Tibial nerve (tissue), 4 donors: ENCODE data around the gene TRIP12. TPM values are rescaled to one million over a fixed set of nuclear protein-coding genes. Genes with fewer than 3 reads are reported as not detected.

Experiments
- DNase-seq, 2 donors: peaks; one replicate each; pipeline ENCODE4 v3.0.0-alpha.2; 2019; ENCODE audit warnings: low spot score in 2 of 2
- H3K27ac ChIP-seq, 4 donors: fragments of 200-600 bp; sonication (generic) in 3 of 4; one replicate each; pipeline ENCODE4 v1.5.1; 2017 to 2019; ENCODE audit warnings: mild to moderate bottlenecking in 1 of 4
- H3K27me3 ChIP-seq, 2 donors: fragments of 200-600 bp; sonication (generic) in 1 of 2; one replicate each; pipeline versions ENCODE4 v1.5.1 to v1.6.0; 2017 to 2019
- H3K36me3 ChIP-seq, 3 donors: fragments of 200-600 bp; sonication (generic); one replicate each; pipeline ENCODE4 v1.5.1; 2018 to 2019
- H3K4me1 ChIP-seq, 4 donors: fragments of 200-600 bp; sonication (generic) in 3 of 4; one replicate each; pipeline ENCODE4 v1.5.1; 2017 to 2019
- H3K4me3 ChIP-seq, 4 donors: fragments of 200-600 bp; sonication (generic) in 3 of 4; one replicate each; pipeline ENCODE4 v1.5.1; 2017 to 2019; ENCODE audit warnings: mild to moderate bottlenecking in 1 of 4, moderate library complexity in 1 of 4
- H3K9me3 ChIP-seq, 4 donors: fragments of 200-600 bp; sonication (generic) in 3 of 4; one replicate each; pipeline ENCODE4 v1.5.1; 2017 to 2019
- EP300 ChIP-seq, 2 donors: sonication (generic); formaldehyde crosslinking; IDR thresholded peaks; one replicate each; pipeline ENCODE4 v1.6.1; 2017; ENCODE audit warnings: antibody characterized with exemption in 2 of 2, mild to moderate bottlenecking in 1 of 2
- POLR2A ChIP-seq, 2 donors: fragments of 450-650 bp; IDR thresholded peaks; one replicate each; pipeline ENCODE4 v1.6.1; 2017; ENCODE audit warnings: antibody characterized with exemption in 2 of 2, mild to moderate bottlenecking in 2 of 2, moderate library complexity in 2 of 2
- WGBS, 2 donors: methylation state at CpG; one replicate each; pipeline ENCODE4 v1.1.5; 2018; 5-methylcytosine and 5-hydroxymethylcytosine counted together
- total RNA-seq, 4 donors: library from RNA; depleted of rRNA; stranded (reverse); fragments of >200 nt; gene quantifications; one replicate each; pipeline ENCODE4 v1.1.0, GENCODE V29; 2016
- TF ChIP-seq, protein P1 (sequence below), 5 experiments: fragments of 200-600 bp in 3 of 5; fragments of 450-650 bp in 2 of 5; sonication (generic) in 3 of 5; IDR thresholded peaks; one replicate each; pipeline ENCODE4 v1.5.1; 2016 to 2019; ENCODE audit warnings: antibody characterized with exemption in 5 of 5, mild to moderate bottlenecking in 3 of 5, moderate library complexity in 2 of 5

Gene TRIP12
- total RNA-seq, 4 donors from 2014 or later: 190 to 210 (median 202) TPM

DNA sequence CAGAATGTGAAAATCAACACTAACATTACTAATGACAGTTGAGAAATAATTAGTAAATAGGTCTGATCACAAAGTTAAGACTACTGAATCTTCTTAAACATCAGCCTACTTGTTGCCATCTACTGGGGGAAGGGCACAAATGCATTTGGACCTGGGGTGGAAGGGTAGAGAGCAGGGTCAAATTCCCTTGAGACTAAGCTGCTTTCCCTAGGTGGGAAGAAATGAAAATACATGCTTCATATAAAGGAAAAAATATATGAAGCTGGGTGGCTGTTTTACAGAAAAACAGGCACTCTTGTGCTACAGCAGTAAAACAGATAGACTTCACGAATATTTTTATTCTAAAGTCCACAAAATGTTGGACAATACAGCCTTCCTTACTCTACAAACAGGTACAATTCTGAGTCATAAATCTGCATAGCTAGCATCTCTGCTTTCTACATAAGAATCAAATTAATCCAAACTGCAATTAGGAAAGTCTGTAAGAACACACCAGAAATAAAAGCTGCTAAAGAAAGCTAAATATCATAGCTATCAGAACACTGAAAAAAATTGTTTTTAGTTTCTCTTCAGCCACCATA, 10.9 kb downstream of the TRIP12 start:
- DNase-seq: no peak
- TF ChIP-seq EP300 (IDR thresholded peaks at IDR 0.05) (no peak), POLR2A (IDR thresholded peaks at IDR 0.05) (no peak)
- TF ChIP-seq, protein P1, sequence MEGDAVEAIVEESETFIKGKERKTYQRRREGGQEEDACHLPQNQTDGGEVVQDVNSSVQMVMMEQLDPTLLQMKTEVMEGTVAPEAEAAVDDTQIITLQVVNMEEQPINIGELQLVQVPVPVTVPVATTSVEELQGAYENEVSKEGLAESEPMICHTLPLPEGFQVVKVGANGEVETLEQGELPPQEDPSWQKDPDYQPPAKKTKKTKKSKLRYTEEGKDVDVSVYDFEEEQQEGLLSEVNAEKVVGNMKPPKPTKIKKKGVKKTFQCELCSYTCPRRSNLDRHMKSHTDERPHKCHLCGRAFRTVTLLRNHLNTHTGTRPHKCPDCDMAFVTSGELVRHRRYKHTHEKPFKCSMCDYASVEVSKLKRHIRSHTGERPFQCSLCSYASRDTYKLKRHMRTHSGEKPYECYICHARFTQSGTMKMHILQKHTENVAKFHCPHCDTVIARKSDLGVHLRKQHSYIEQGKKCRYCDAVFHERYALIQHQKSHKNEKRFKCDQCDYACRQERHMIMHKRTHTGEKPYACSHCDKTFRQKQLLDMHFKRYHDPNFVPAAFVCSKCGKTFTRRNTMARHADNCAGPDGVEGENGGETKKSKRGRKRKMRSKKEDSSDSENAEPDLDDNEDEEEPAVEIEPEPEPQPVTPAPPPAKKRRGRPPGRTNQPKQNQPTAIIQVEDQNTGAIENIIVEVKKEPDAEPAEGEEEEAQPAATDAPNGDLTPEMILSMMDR (IDR thresholded peaks at IDR 0.05): peak in 2 of 5 experiments; percentile 18 to 21
- H3K4me3 ChIP-seq: no peak overlapping the region
- no peaks in the 10 kb centered on the region for H3K9me3 ChIP-seq
- H3K27ac ChIP-seq: no peak overlapping the region
- 60 to 67% methylated on average over 1 of the region's 1 CpG for WGBS, 2 donors
- peaks cover 0 to 64% (median 21%) of the 10 kb centered on the region in 4 donors for H3K4me1 ChIP-seq
- H3K36me3 ChIP-seq: peaks cover 0 to 16% (median 0%) of the 10 kb centered on the region in 3 donors
- no peaks in the 10 kb centered on the region for H3K27me3 ChIP-seq

DNA sequence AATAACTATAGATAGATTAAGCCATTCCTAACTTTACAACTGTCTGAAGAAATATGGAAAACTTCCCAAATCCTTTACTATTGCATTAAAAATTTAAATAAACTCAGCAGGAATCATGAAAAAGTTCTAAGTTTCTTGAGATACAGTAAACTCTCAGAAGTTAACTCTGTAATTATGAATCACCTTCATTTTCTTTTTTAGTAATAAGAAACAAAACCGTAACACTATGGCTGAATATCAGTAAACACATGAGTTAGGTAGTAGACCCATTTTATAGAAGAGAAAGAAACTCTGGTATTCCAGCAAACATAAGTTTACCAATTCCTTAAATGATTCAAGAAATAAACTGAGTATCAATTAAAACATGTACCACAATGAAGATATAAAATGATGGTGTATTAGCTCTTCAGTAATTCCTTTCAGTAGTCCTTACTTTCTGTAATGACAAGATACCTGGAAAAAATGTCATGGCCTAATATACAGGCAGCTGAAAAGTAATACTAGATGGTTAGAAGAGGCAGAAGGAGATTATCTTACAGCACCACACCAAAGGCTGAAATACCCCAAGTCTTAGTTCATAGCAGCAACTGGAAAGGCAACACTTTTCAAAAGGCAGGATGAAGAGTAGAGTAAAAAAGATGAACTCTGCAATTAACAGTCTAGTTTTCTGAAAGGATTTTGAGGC, 11.5 kb downstream of the TRIP12 start:
- 85 to 90% methylated on average over 1 of the region's 1 CpG for WGBS, 2 donors
- Histone ChIP-seq H3K36me3 (peaks cover 0 to 16% (median 0%) of the 10 kb centered on the region in 3 donors), H3K27me3 (no peaks in the 10 kb centered on the region), H3K4me3 (no peak overlapping the region), H3K4me1 (peaks cover 0 to 61% (median 21%) of the 10 kb centered on the region in 4 donors), H3K27ac (no peak overlapping the region), H3K9me3 (no peaks in the 10 kb centered on the region)
- DNase-seq: no peak
- TF ChIP-seq POLR2A (IDR thresholded peaks at IDR 0.05) (no peak), EP300 (IDR thresholded peaks at IDR 0.05) (no peak)
- TF ChIP-seq, protein P1 (IDR thresholded peaks at IDR 0.05): no peak

DNA sequence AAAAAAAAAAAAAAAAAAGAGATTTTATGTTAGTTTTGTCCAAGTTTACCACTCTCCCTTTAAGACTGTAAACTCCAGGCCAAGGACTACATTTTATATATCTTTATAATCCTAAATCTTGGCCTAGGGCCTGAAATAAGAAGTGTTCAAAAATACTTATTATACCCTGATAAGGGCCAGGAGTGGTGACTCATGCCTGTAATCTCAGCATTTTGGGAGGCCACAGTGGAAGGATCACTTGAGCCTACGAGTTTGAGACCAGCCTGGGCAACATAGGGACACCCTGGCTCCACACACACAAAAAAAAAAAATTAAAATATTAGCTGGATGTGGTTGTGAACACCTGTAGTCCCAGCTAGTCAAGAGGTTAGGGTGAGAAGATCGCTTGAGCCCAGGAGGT, 12.7 kb downstream of the TRIP12 start:
- no peak for TF ChIP-seq EP300 (IDR thresholded peaks at IDR 0.05)
- TF ChIP-seq POLR2A (IDR thresholded peaks at IDR 0.05): no peak
- TF ChIP-seq, protein P1 (IDR thresholded peaks at IDR 0.05): no peak
- H3K4me1 ChIP-seq: peaks cover 0 to 56% (median 17%) of the 10 kb centered on the region in 4 donors
- no peak overlapping the region for H3K27ac ChIP-seq

DNA sequence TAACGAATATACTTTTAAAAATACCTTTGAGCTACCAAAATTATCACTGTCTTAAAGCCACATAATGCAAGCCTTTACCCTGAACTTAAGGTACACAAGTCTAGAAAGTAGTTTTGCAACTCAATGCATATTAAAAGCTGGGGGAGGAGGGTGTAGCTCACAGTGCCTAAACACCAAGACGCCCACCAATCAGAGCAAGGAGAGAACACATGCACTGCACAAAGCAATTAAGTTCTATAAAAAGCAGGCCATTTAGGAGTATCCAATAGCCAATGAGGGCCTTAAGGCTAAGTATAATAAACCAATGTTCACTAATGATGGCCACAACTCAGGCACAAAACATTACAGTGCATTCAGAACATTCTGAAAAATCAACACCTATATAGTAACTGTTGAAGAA, 16.2 kb downstream of the TRIP12 start:
- Histone ChIP-seq H3K36me3 (peaks cover 0 to 32% (median 6%) of the 10 kb centered on the region in 3 donors), H3K9me3 (no peaks in the 10 kb centered on the region), H3K27ac (no peak overlapping the region), H3K27me3 (no peaks in the 10 kb centered on the region), H3K4me1 (peaks cover 0 to 38% (median 7%) of the 10 kb centered on the region in 4 donors), H3K4me3 (no peak overlapping the region)
- no peak for DNase-seq
- TF ChIP-seq POLR2A (IDR thresholded peaks at IDR 0.05) (no peak), EP300 (IDR thresholded peaks at IDR 0.05) (no peak)
- TF ChIP-seq, protein P1 (IDR thresholded peaks at IDR 0.05): no peak
- 67 to 73% methylated on average over 2 of the region's 2 CpGs for WGBS, 2 donors

More for the DNA sequence above, 12.7 kb downstream of the TRIP12 start:
- WGBS, 2 donors: 82 to 88% methylated on average over 2 of the region's 2 CpGs
- peaks cover 0 to 16% (median 0%) of the 10 kb centered on the region in 3 donors for H3K36me3 ChIP-seq
- H3K27me3 ChIP-seq: no peaks in the 10 kb centered on the region
- no peaks in the 10 kb centered on the region for H3K9me3 ChIP-seq
- DNase-seq: no peak
- H3K4me3 ChIP-seq: no peak overlapping the region

DNA sequence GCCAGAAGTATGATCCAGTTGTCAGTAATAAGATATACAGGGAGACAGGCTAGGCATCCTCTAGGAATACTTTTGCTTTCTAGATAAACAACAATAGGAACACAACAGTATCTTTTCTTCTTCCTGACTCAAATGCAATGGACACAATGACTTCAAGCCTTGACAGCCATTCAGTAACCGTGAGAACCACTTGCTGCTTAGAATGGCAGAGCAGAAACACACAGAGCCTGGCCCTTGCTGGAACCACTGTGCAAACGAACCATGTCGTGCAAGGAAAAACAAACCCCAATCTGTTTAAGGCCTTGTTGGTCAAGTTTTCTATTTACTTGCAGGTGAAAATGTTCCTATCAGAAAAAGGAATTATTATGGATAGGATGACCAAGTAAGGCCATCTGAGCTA, 18.8 kb downstream of the TRIP12 start:
- H3K36me3 ChIP-seq: peaks cover 0 to 30% (median 6%) of the 10 kb centered on the region in 3 donors
- no peak overlapping the region for H3K27ac ChIP-seq
- H3K4me1 ChIP-seq: peaks cover 0 to 47% (median 7%) of the 10 kb centered on the region in 4 donors
- no peak for TF ChIP-seq EP300 (IDR thresholded peaks at IDR 0.05)
- TF ChIP-seq, protein P1 (IDR thresholded peaks at IDR 0.05): no peak
- no peak for TF ChIP-seq POLR2A (IDR thresholded peaks at IDR 0.05)
- H3K27me3 ChIP-seq: no peaks in the 10 kb centered on the region
- 69 to 73% methylated on average over 3 of the region's 3 CpGs for WGBS, 2 donors
- no peak overlapping the region for H3K4me3 ChIP-seq
- no peak for DNase-seq
- no peaks in the 10 kb centered on the region for H3K9me3 ChIP-seq
